H9 (cell line): Measurements from ENCODE around the gene DPT. TPM values are rescaled to one million over a fixed set of nuclear protein-coding genes. Genes with fewer than 3 reads are reported as not detected.

Experiments used
- DNase-seq: peaks from one replicate; pipeline ENCODE4 v3.0.0-alpha.2; 2017
- H2AFZ ChIP-seq: one replicate; pipeline ENCODE4 v1.6.1; 2013; ENCODE audit warnings: mild to moderate bottlenecking, low read length, control low read depth, moderate library complexity
- H2AK5ac ChIP-seq: 2 replicates; pipeline ENCODE4 v1.6.1; 2013; ENCODE audit warnings: low read length, control low read depth, mixed read lengths; ENCODE audit not compliant: insufficient read length
- H2BK120ac ChIP-seq: one replicate; pipeline ENCODE4 v1.6.1; 2013; ENCODE audit warnings: low read depth, mild to moderate bottlenecking, low read length, control low read depth, inconsistent platforms; ENCODE audit not compliant: poor library complexity, severe bottlenecking
- H2BK12ac ChIP-seq: 2 replicates; pipeline ENCODE4 v1.6.1; 2013; ENCODE audit warnings: low read length, control low read depth, mixed read lengths, low read depth; ENCODE audit not compliant: insufficient read length
- H2BK15ac ChIP-seq: 2 replicates; pipeline ENCODE4 v1.6.1; 2013; ENCODE audit warnings: low read depth, low read length, control low read depth
- H2BK20ac ChIP-seq: one replicate; pipeline ENCODE4 v1.6.1; 2013; ENCODE audit warnings: low read depth, mild to moderate bottlenecking, low read length, control low read depth, inconsistent platforms; ENCODE audit not compliant: poor library complexity, severe bottlenecking
- H2BK5ac ChIP-seq: 2 replicates; pipeline ENCODE4 v1.6.1; 2013; ENCODE audit warnings: low read length, control low read depth, mixed read lengths; ENCODE audit not compliant: insufficient read length
- H3K14ac ChIP-seq: 2 replicates; pipeline ENCODE4 v1.6.1; 2013; ENCODE audit warnings: low read length, control low read depth; ENCODE audit not compliant: insufficient read depth
- H3K18ac ChIP-seq: 2 replicates; pipeline ENCODE4 v1.6.1; 2013; ENCODE audit warnings: low read depth, mild to moderate bottlenecking, mixed read lengths, low read length, control low read depth; ENCODE audit not compliant: insufficient read length
- H3K23ac ChIP-seq: 2 replicates; pipeline ENCODE4 v1.6.1; 2013; ENCODE audit warnings: low read length, control low read depth, mixed read lengths, low read depth; ENCODE audit not compliant: insufficient read length
- H3K23me2 ChIP-seq: 2 replicates; pipeline ENCODE4 v1.6.1; 2013; ENCODE audit warnings: low read depth, mild to moderate bottlenecking, mixed read lengths, low read length, control low read depth; ENCODE audit not compliant: insufficient read length, poor library complexity, severe bottlenecking
- H3K27ac ChIP-seq: 2 replicates; pipeline ENCODE4 v1.5.1; 2013; ENCODE audit warnings: low read length, control low read depth, mixed read lengths, low read depth; ENCODE audit not compliant: insufficient read length
- H3K27me3 ChIP-seq: 2 replicates; pipeline ENCODE4 v1.6.1; 2013; ENCODE audit warnings: low read length, control low read depth, inconsistent platforms; ENCODE audit not compliant: insufficient read depth
- H3K4ac ChIP-seq: 2 replicates; pipeline ENCODE4 v1.6.1; 2013; ENCODE audit warnings: low read depth, mild to moderate bottlenecking, control low read depth, inconsistent platforms, low read length, moderate library complexity
- H3K4me1 ChIP-seq: 2 replicates; pipeline ENCODE4 v1.6.1; 2013; ENCODE audit warnings: low read length, control low read depth, inconsistent platforms; ENCODE audit not compliant: insufficient read depth
- H3K4me2 ChIP-seq: 2 replicates; pipeline ENCODE4 v1.6.1; 2013; ENCODE audit warnings: low read length, control low read depth, mixed read lengths; ENCODE audit not compliant: insufficient read length, insufficient read depth
- H3K56ac ChIP-seq: 2 replicates; pipeline ENCODE4 v1.6.1; 2013; ENCODE audit warnings: low read depth, mild to moderate bottlenecking, mixed read lengths, low read length, control low read depth; ENCODE audit not compliant: insufficient read length
- H3K79me1 ChIP-seq: 2 replicates; pipeline ENCODE4 v1.6.1; 2013; ENCODE audit warnings: low read depth, mild to moderate bottlenecking, moderate library complexity, low read length, control low read depth, inconsistent platforms; ENCODE audit not compliant: insufficient read depth, poor library complexity, severe bottlenecking
- H3K79me2 ChIP-seq: 2 replicates; pipeline ENCODE4 v1.6.1; 2013; ENCODE audit warnings: low read length, control low read depth, inconsistent platforms; ENCODE audit not compliant: insufficient read depth
- H3K9ac ChIP-seq: 2 replicates; pipeline ENCODE4 v1.6.1; 2013; ENCODE audit warnings: low read length, control low read depth, mixed read lengths; ENCODE audit not compliant: insufficient read length; ENCODE audit errors: extremely low read depth
- H3K9me3 ChIP-seq: one replicate; pipeline ENCODE4 v1.6.1; 2013; ENCODE audit warnings: low read depth, low read length, inconsistent platforms; ENCODE audit not compliant: control insufficient read depth
- H3T11ph ChIP-seq: one replicate; pipeline ENCODE4 v1.6.1; 2013; ENCODE audit warnings: mild to moderate bottlenecking, low read length, control low read depth, inconsistent platforms
- H4K20me1 ChIP-seq: one replicate; pipeline ENCODE4 v1.6.1; 2013; ENCODE audit not compliant: control insufficient read depth, insufficient read length, insufficient read depth
- H4K5ac ChIP-seq: 2 replicates; pipeline ENCODE4 v1.6.1; 2013; ENCODE audit warnings: low read depth, mild to moderate bottlenecking, mixed read lengths, low read length, control low read depth; ENCODE audit not compliant: insufficient read length
- H4K8ac ChIP-seq: replicated peaks from 2 replicates; pipeline ENCODE4 v1.6.1; 2013; ENCODE audit warnings: low read length, control low read depth, mixed read lengths, low read depth; ENCODE audit not compliant: insufficient read length
- H4K91ac ChIP-seq: 2 replicates; pipeline ENCODE4 v1.6.1; 2013; ENCODE audit warnings: low read depth, mild to moderate bottlenecking, moderate library complexity, mixed read lengths, low read length, control low read depth; ENCODE audit not compliant: insufficient read length
- H3K27ac Mint-ChIP-seq, 3 experiments: 2 replicates in 2 of 3; 3 replicates in 1 of 3; pipeline ENCODE4 v1.8.0; 2020 to 2021; ENCODE audit warnings: mixed read lengths in 3 of 3, mild to moderate bottlenecking in 1 of 3, moderate library complexity in 1 of 3
- H3K27me3 Mint-ChIP-seq: 2 replicates; pipeline ENCODE4 v1.8.0; 2021; ENCODE audit warnings: low read depth, mild to moderate bottlenecking, moderate library complexity, mixed read lengths
- H3K36me3 Mint-ChIP-seq, 3 experiments: 2 replicates in 2 of 3; 3 replicates in 1 of 3; pipeline ENCODE4 v1.8.0; 2020 to 2021; ENCODE audit warnings: low read depth in 3 of 3, mixed read lengths in 3 of 3; ENCODE audit not compliant: insufficient read depth in 1 of 3
- H3K4me1 Mint-ChIP-seq, 2 experiments: 2 replicates each; pipeline ENCODE4 v1.8.0; 2020; ENCODE audit warnings: mixed read lengths in 2 of 2
- H3K4me3 Mint-ChIP-seq, 2 experiments: 2 replicates in 1 of 2; 3 replicates in 1 of 2; pipeline ENCODE4 v1.8.0; 2020 to 2021; ENCODE audit warnings: mild to moderate bottlenecking in 2 of 2, mixed read lengths in 2 of 2, moderate library complexity in 1 of 2
- H3K9me3 Mint-ChIP-seq, 2 experiments: 2 replicates in 1 of 2; 3 replicates in 1 of 2; pipeline ENCODE4 v1.8.0; 2020; ENCODE audit warnings: mild to moderate bottlenecking in 2 of 2, mixed read lengths in 2 of 2, moderate library complexity in 1 of 2
- CTCF ChIP-seq: fragments of 200-600 bp; sonication (generic); conservative IDR thresholded peaks from 3 replicates; pipeline ENCODE4 v1.8.0; 2021; ENCODE audit warnings: antibody characterized with exemption, mild to moderate bottlenecking
- WGBS: extraction: QIAGEN DNeasy Blood & Tissue Kit; methylation state at CpG from one replicate; pipeline ENCODE4 v1.1.7; 2013; ENCODE audit warnings: missing lambda C conversion rate, low lambda C conversion rate, mixed read lengths; ENCODE audit not compliant: insufficient read length; ENCODE audit errors: extremely low coverage; 5-methylcytosine and 5-hydroxymethylcytosine counted together
- total RNA-seq: library from RNA; stranded (reverse); gene quantifications from 2 replicates; pipeline ENCODE4 v1.2.1, GENCODE V29; 2021

DPT gene
- total RNA-seq, 1 experiment from 2014 or later: not detected

- Histone ChIP-seq H2AK5ac (no peak overlapping the region), H3K27ac (no peak overlapping the region), H2BK120ac (no peak overlapping the region), H4K20me1 (no peaks in the 10 kb centered on the region), H3K4me2 (no peak overlapping the region), H3T11ph (no peak overlapping the region), H2AFZ (no peak overlapping the region), H3K79me2 (no peaks in the 10 kb centered on the region), H3K9me3 (no peaks in the 10 kb centered on the region), H3K27me3 (no peaks in the 10 kb centered on the region), H3K23me2 (no peaks in the 10 kb centered on the region), H2BK5ac (no peak overlapping the region), H2BK20ac (no peak overlapping the region), H3K23ac (no peak overlapping the region), H2BK15ac (no peak overlapping the region), H3K56ac (no peak overlapping the region), H3K18ac (no peak overlapping the region), H3K4me1 (no peaks in the 10 kb centered on the region), H3K4ac (no peak overlapping the region), H3K9ac (no peak overlapping the region), H3K79me1 (no peaks in the 10 kb centered on the region), H4K8ac (no peak overlapping the region), H4K91ac (no peak overlapping the region), H3K14ac (no peak overlapping the region), H2BK12ac (no peak overlapping the region), H4K5ac (no peak overlapping the region)
- Mint-ChIP-seq H3K4me3 (no peak overlapping the region), H3K9me3 (no peaks in the 10 kb centered on the region), H3K27ac (no peak overlapping the region), H3K36me3 (no peaks in the 10 kb centered on the region), H3K4me1 (no peaks in the 10 kb centered on the region), H3K27me3 (no peaks in the 10 kb centered on the region; the same call in 1 of the 2 replicates)
- TF ChIP-seq CTCF: peak; percentile 38; the same call in 2 of the 3 replicates
- no peak for DNase-seq
- WGBS: no CpG with 5 or more reads among the region's 4 CpGs
Observed at GRCh38 chr1:168687816-168688215, 41.2 kb downstream of the DPT start.
